SH-SY5Y (cell line): ENCODE data around the gene SIRPA.

Source experiments
- GATA2 ChIP-seq: IDR thresholded peaks from 2 replicates; pipeline ENCODE4 v1.6.1; 2011; ENCODE audit warnings: mild to moderate bottlenecking, low read depth, low read length
- GATA3 ChIP-seq: IDR thresholded peaks from 2 replicates; pipeline ENCODE4 v1.6.1; 2011; ENCODE audit warnings: low read depth, mild to moderate bottlenecking, low read length, moderate library complexity

DNA sequence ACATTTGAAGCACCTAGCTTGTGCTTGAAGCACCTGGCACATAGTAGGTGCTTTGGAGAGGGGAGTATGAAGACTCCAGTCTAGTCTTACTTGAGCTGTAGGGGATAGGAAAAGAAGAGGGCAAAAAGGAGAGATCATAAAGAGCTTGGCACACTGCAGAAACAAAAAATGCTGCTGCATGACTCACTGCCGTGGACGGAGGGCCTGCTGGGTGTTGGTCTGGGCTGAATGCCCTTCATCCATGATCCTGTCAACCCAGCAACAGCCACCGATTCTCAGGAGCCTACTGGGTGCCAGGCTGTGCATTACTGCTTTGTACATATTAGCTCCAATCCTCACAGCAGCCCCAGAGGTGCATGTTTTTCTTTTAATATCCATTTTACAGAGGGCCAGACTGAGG, 92.6 kb downstream of the SIRPA start:
- TF ChIP-seq GATA3 (no peak), GATA2 (no peak)
